Osteocyte (in vitro differentiated cells): ENCODE results near the gene FBLIM1. TPM values are rescaled to one million over a fixed set of nuclear protein-coding genes. Genes with fewer than 3 reads are reported as not detected.

Experiments
- DNase-seq: peaks from one replicate; pipeline ENCODE4 v3.0.0; 2021; ENCODE audit warnings: mixed read lengths; ENCODE audit not compliant: unreplicated experiment; ENCODE audit errors: extremely low spot score
- H3K27ac Mint-ChIP-seq: one replicate; pipeline ENCODE4 v1.8.0; 2021; ENCODE audit warnings: mild to moderate bottlenecking, mixed read lengths; ENCODE audit not compliant: unreplicated experiment
- H3K27me3 Mint-ChIP-seq: one replicate; pipeline ENCODE4 v1.8.0; 2021; ENCODE audit warnings: mixed read lengths; ENCODE audit not compliant: unreplicated experiment
- H3K36me3 Mint-ChIP-seq: one replicate; pipeline ENCODE4 v1.8.0; 2021; ENCODE audit warnings: mixed read lengths; ENCODE audit not compliant: unreplicated experiment
- H3K4me1 Mint-ChIP-seq: one replicate; pipeline ENCODE4 v1.8.0; 2021; ENCODE audit warnings: mixed read lengths; ENCODE audit not compliant: unreplicated experiment
- H3K4me3 Mint-ChIP-seq: one replicate; pipeline ENCODE4 v1.8.0; 2021; ENCODE audit warnings: mild to moderate bottlenecking, moderate library complexity, mixed read lengths; ENCODE audit not compliant: unreplicated experiment
- H3K9me3 Mint-ChIP-seq: one replicate; pipeline ENCODE4 v1.8.0; 2021; ENCODE audit warnings: mixed read lengths; ENCODE audit not compliant: unreplicated experiment
- long read RNA-seq: library from polyadenylated mRNA; unstranded; transcript quantifications from one replicate; pipeline ENCODE4 v2.0.0, GENCODE V29; 2021
- total RNA-seq: library from RNA; stranded (reverse); gene quantifications from 2 replicates; pipeline ENCODE4 v1.2.1, GENCODE V29; 2021
- TF ChIP-seq, protein P1 (sequence below): fragments of 200-600 bp; sonication (generic); IDR thresholded peaks from 2 replicates; pipeline ENCODE4 v1.5.0; 2021; ENCODE audit warnings: antibody characterized with exemption, mild to moderate bottlenecking, moderate library complexity

Gene FBLIM1, protein sequence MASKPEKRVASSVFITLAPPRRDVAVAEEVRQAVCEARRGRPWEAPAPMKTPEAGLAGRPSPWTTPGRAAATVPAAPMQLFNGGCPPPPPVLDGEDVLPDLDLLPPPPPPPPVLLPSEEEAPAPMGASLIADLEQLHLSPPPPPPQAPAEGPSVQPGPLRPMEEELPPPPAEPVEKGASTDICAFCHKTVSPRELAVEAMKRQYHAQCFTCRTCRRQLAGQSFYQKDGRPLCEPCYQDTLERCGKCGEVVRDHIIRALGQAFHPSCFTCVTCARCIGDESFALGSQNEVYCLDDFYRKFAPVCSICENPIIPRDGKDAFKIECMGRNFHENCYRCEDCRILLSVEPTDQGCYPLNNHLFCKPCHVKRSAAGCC
- total RNA-seq: 149 and 156 TPM in 2 replicates
- long read RNA-seq, partial matches to known transcripts: 17 of 21 reads
- long read RNA-seq, other reads (novel, unspliced or antisense): 2 of 21 reads

DNA sequence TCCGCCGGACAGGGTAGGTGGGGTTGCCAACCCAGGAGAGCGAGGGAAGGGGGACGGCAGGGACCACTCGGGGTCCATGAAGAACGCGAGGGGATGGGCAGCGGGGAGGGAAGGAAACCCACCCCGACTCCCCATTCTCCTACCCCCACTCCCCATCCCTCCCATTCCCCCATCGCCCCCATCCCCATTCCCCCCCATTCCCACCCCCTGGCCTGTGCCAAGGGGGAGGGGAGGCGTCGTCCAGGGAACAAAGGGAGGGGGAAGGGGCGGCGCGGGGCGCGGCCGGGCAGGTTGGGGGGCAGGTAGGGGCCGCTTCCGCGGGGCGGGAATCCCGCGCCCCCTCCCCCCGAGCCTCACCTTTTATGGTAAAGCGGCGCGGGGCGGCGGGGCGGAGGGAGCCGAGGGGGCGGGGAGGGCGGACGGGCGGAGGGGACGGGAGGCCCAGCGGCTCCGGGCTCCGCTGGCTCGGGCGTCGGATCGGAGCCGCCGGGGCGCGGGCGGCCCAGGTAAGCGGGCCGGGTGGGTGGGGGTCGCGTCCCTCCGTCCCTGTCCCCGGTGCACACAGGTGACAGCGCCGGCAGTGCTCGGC, at the start of gene FBLIM1:
FBLIM1 (plus strand) TSS at position 453 of the 589 bp plus-strand sequence. CDS start 6,189 bp downstream, outside the sequence.
- Mint-ChIP-seq H3K4me1 (peaks cover 53% of the 10 kb centered on the region), H3K27ac (peak within 1 kb of the TSS; percentile 95), H3K36me3 (peaks cover 3% of the 10 kb centered on the region), H3K4me3 (peak within 1 kb of the TSS; percentile 84), H3K9me3 (no peaks in the 10 kb centered on the region), H3K27me3 (no peaks in the 10 kb centered on the region)
- TF ChIP-seq, protein P1, sequence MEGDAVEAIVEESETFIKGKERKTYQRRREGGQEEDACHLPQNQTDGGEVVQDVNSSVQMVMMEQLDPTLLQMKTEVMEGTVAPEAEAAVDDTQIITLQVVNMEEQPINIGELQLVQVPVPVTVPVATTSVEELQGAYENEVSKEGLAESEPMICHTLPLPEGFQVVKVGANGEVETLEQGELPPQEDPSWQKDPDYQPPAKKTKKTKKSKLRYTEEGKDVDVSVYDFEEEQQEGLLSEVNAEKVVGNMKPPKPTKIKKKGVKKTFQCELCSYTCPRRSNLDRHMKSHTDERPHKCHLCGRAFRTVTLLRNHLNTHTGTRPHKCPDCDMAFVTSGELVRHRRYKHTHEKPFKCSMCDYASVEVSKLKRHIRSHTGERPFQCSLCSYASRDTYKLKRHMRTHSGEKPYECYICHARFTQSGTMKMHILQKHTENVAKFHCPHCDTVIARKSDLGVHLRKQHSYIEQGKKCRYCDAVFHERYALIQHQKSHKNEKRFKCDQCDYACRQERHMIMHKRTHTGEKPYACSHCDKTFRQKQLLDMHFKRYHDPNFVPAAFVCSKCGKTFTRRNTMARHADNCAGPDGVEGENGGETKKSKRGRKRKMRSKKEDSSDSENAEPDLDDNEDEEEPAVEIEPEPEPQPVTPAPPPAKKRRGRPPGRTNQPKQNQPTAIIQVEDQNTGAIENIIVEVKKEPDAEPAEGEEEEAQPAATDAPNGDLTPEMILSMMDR: no peak
- DNase-seq: no peak

DNA sequence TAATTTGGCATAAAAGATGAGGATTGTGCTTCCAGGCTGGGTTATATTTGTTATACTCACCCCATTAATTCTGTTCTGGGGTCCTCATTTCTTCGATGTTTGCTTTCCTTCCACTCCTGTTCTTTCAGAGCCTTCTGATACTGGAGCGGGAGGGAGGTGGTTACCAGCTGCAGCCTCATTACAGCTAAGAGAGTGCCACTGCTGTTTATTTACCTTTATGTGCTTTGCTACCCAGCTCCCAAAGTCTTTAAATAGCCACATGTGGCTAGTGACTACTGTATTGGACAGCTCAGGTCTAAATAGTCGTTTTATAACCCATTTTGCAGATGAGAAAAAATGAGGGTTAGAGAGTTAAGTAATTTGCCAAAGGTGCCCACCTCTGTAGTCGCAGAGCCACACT, 49.4 kb upstream of the FBLIM1 start:
- Mint-ChIP-seq H3K27ac (no peak overlapping the region), H3K36me3 (peaks cover 8% of the 10 kb centered on the region), H3K4me1 (peaks cover 12% of the 10 kb centered on the region), H3K27me3 (no peaks in the 10 kb centered on the region), H3K9me3 (no peaks in the 10 kb centered on the region), H3K4me3 (no peak overlapping the region)
- DNase-seq: no peak
- TF ChIP-seq, protein P1: no peak

DNA sequence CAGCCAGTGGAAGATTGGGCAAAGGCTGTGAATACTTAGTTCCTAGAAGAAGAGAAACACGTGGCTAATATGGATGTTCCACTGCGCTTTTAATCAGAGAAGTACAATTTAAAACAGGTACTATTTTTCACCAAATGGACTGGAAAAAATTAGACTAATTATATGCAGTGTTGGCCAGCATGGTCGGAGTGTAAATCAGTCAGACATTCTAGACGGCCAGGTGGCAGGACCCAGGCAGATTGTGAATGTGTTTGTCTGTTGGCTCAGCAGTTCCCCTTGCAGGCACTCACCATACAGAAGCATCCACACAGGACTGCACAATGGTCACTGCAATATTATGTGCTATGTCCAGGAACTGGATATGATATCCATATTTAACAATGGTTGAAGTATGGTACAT, 46.4 kb upstream of the FBLIM1 start:
- no peak for DNase-seq
- Mint-ChIP-seq H3K27me3 (no peaks in the 10 kb centered on the region), H3K4me1 (peaks cover 15% of the 10 kb centered on the region), H3K36me3 (peaks cover 7% of the 10 kb centered on the region), H3K27ac (no peak overlapping the region), H3K4me3 (no peak overlapping the region), H3K9me3 (no peaks in the 10 kb centered on the region)
- TF ChIP-seq, protein P1: no peak

DNA sequence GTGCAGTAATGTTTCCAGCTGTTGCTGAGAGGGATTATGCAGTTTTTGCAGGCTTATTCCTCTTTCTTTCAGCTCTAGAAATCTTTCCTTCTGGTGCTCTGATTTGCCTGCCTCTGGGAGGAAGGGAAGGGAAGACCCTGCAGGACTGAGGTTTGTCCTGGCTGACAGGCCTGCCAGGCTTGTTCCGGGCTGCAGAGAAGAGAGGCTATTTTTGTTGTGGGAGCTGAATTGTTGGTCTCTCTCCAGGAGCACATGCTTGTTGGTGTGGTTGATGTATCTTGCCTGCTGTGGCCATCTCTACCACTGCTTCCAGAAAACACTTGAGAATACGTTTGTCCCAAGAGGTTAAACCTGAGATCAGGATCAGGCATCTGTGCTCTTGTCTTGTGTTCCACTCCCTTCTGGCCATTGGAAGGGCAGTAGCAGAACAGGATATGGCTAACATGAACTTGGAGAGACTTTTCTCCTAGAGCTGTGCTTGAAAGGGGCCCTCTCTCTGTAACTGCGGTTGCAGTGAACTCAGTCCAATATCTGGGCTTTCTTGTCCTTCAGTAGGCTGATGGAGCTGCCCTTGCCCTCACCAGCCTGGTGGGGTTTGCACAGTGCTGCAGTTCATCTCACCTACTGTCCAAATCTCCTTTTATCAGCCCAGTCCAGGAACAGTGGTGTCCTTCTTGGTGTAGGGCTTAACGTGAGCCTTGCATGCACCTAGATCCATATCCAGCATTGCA, 44.0 kb upstream of the FBLIM1 start:
- Mint-ChIP-seq H3K27me3 (no peaks in the 10 kb centered on the region), H3K36me3 (peaks cover 15% of the 10 kb centered on the region), H3K4me1 (peaks cover 14% of the 10 kb centered on the region), H3K9me3 (no peaks in the 10 kb centered on the region), H3K4me3 (no peak overlapping the region), H3K27ac (peak overlapping the region; percentile 62)
- TF ChIP-seq, protein P1: no peak
- DNase-seq: no peak
